H1 (cell line): ENCODE measurements around the gene SLC19A1. TPM values are rescaled to one million over a fixed set of nuclear protein-coding genes. Genes with fewer than 3 reads are reported as not detected.

Experiments used
- BCL11A ChIP-seq, 2 experiments: IDR thresholded peaks; one replicate each; pipeline ENCODE4 v1.6.1; 2011; ENCODE audit warnings: low read depth in 2 of 2, low read length in 2 of 2, mild to moderate bottlenecking in 2 of 2
- CEBPB ChIP-seq: IDR thresholded peaks from 2 replicates; pipeline ENCODE4 v1.6.1; 2012; ENCODE audit warnings: low read depth, low read length
- CHD1 ChIP-seq: IDR thresholded peaks from 2 replicates; pipeline ENCODE4 v1.6.1; 2012; ENCODE audit warnings: low read depth, low read length, improper control_type of control experiment
- CREB1 ChIP-seq: IDR thresholded peaks from 2 replicates; pipeline ENCODE4 v1.6.1; 2012; ENCODE audit warnings: inconsistent platforms
- GTF2F1 ChIP-seq: IDR thresholded peaks from 2 replicates; pipeline ENCODE4 v1.6.1; 2012; ENCODE audit warnings: low read depth, low read length, improper control_type of control experiment, borderline replicate concordance
- HDAC2 ChIP-seq, 2 experiments: fragments of 300-600 bp in 1 of 2; sonication (generic) in 1 of 2; IDR thresholded peaks; 2 replicates each; pipeline ENCODE4 v1.6.1; 2011 to 2012; ENCODE audit warnings: low read depth in 2 of 2, low read length in 2 of 2, mild to moderate bottlenecking in 2 of 2, moderate library complexity in 2 of 2, borderline replicate concordance in 1 of 2, inconsistent platforms in 1 of 2
- MAFK ChIP-seq: IDR thresholded peaks from 2 replicates; pipeline ENCODE4 v1.6.1; 2012; ENCODE audit warnings: low read depth, mild to moderate bottlenecking, improper control_type of control experiment, low read length
- SAP30 ChIP-seq: fragments of 300-600 bp; sonication (generic); IDR thresholded peaks from 2 replicates; pipeline ENCODE4 v1.7.1; 2012; ENCODE audit warnings: low read length, moderate library complexity, mild to moderate bottlenecking, inconsistent platforms; ENCODE audit not compliant: insufficient read depth, insufficient replicate concordance
- SP1 ChIP-seq: IDR thresholded peaks from 2 replicates; pipeline ENCODE4 v1.6.1; 2011; ENCODE audit warnings: low read depth, low read length
- polyA plus RNA-seq, 7 experiments: library from polyadenylated mRNA; depleted of rRNA in 3 of 7; stranded (reverse) in 5 of 7; unstranded in 2 of 7; fragments of >200 nt in 5 of 7; fragments of 200-250 nt in 2 of 7; gene quantifications; 1 replicate in 5 of 7; 2 replicates in 1 of 7; 4 replicates in 1 of 7; pipeline versions ENCODE4 v1.2.1 to v1.2.3, GENCODE V29; 2011 to 2013; ENCODE audit warnings: missing spikeins in 2 of 7, mixed read lengths in 2 of 7
- total RNA-seq: library from RNA; stranded (reverse); fragmentation: NEBNext Ultra II Directional; extraction: Animal tissue kit (Norgen Biotek cat#: 25700); gene quantifications from 2 replicates; pipeline ENCODE4 v1.2.1, GENCODE V29; 2021
- TF ChIP-seq, protein P1 (sequence below): fragments of 300-600 bp; sonication (generic); IDR thresholded peaks from 2 replicates; pipeline ENCODE4 v1.7.1; 2012; ENCODE audit warnings: low read length, moderate library complexity, mild to moderate bottlenecking, inconsistent platforms; ENCODE audit not compliant: insufficient replicate concordance

SLC19A1 gene
- total and polyA plus RNA-seq, 2 of the 8 experiments (the other 6 are each of a cell fraction or from before 2014, with no cell fraction given) = 31.6 to 43.8 TPM

DNA sequence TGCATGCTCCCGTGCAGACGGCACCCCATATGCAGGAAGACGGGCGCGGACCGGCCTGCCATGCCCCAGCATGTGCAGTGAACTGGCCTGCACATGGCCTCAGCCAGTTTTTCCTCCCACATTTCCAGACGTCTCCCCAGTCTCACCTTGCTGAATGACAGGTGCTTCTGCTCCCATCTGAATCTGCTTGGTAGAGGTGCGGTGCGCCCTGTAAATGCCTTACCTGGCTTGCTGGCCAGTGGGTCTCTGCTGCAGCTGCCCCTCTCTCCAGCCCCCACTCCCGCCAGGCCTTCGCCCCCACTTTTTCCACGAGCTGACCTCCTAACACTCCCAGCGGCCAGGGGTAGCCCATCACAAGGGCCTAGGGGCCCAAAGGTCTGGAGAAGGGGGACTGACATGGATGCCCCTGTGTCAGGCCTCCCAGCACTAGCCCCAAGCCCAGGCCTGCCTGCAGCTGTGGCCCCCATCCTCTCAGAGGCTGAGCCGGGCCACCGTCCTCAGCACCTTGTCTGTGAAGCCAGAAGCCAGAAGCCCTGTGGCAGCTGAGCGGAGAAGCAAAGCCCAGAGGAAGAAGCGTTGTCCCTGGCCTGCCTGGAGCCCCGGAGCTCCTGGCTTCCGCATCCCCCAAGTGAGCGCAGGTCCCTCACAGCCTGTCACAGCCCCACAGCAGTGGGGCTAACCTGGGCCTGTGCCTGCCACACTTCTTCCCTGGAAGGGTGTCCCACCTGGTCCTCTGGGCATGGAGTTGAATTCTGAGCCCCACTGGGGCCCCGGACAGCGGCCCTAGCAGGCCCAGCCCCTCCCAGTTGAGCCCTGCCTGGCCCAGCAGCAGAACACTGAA, 3.7 kb upstream of the SLC19A1 start (continued):
- TF ChIP-seq, protein P1, sequence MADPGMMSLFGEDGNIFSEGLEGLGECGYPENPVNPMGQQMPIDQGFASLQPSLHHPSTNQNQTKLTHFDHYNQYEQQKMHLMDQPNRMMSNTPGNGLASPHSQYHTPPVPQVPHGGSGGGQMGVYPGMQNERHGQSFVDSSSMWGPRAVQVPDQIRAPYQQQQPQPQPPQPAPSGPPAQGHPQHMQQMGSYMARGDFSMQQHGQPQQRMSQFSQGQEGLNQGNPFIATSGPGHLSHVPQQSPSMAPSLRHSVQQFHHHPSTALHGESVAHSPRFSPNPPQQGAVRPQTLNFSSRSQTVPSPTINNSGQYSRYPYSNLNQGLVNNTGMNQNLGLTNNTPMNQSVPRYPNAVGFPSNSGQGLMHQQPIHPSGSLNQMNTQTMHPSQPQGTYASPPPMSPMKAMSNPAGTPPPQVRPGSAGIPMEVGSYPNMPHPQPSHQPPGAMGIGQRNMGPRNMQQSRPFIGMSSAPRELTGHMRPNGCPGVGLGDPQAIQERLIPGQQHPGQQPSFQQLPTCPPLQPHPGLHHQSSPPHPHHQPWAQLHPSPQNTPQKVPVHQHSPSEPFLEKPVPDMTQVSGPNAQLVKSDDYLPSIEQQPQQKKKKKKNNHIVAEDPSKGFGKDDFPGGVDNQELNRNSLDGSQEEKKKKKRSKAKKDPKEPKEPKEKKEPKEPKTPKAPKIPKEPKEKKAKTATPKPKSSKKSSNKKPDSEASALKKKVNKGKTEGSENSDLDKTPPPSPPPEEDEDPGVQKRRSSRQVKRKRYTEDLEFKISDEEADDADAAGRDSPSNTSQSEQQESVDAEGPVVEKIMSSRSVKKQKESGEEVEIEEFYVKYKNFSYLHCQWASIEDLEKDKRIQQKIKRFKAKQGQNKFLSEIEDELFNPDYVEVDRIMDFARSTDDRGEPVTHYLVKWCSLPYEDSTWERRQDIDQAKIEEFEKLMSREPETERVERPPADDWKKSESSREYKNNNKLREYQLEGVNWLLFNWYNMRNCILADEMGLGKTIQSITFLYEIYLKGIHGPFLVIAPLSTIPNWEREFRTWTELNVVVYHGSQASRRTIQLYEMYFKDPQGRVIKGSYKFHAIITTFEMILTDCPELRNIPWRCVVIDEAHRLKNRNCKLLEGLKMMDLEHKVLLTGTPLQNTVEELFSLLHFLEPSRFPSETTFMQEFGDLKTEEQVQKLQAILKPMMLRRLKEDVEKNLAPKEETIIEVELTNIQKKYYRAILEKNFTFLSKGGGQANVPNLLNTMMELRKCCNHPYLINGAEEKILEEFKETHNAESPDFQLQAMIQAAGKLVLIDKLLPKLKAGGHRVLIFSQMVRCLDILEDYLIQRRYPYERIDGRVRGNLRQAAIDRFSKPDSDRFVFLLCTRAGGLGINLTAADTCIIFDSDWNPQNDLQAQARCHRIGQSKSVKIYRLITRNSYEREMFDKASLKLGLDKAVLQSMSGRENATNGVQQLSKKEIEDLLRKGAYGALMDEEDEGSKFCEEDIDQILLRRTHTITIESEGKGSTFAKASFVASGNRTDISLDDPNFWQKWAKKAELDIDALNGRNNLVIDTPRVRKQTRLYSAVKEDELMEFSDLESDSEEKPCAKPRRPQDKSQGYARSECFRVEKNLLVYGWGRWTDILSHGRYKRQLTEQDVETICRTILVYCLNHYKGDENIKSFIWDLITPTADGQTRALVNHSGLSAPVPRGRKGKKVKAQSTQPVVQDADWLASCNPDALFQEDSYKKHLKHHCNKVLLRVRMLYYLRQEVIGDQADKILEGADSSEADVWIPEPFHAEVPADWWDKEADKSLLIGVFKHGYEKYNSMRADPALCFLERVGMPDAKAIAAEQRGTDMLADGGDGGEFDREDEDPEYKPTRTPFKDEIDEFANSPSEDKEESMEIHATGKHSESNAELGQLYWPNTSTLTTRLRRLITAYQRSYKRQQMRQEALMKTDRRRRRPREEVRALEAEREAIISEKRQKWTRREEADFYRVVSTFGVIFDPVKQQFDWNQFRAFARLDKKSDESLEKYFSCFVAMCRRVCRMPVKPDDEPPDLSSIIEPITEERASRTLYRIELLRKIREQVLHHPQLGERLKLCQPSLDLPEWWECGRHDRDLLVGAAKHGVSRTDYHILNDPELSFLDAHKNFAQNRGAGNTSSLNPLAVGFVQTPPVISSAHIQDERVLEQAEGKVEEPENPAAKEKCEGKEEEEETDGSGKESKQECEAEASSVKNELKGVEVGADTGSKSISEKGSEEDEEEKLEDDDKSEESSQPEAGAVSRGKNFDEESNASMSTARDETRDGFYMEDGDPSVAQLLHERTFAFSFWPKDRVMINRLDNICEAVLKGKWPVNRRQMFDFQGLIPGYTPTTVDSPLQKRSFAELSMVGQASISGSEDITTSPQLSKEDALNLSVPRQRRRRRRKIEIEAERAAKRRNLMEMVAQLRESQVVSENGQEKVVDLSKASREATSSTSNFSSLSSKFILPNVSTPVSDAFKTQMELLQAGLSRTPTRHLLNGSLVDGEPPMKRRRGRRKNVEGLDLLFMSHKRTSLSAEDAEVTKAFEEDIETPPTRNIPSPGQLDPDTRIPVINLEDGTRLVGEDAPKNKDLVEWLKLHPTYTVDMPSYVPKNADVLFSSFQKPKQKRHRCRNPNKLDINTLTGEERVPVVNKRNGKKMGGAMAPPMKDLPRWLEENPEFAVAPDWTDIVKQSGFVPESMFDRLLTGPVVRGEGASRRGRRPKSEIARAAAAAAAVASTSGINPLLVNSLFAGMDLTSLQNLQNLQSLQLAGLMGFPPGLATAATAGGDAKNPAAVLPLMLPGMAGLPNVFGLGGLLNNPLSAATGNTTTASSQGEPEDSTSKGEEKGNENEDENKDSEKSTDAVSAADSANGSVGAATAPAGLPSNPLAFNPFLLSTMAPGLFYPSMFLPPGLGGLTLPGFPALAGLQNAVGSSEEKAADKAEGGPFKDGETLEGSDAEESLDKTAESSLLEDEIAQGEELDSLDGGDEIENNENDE = no peak
- no peak for TF ChIP-seq HDAC2 (IDR thresholded peaks at IDR 0.05; ENCODE audit: borderline replicate concordance in 1 of 2, low read depth in 2 of 2, low read length in 2 of 2)
- no peak for TF ChIP-seq SP1
- TF ChIP-seq BCL11A (IDR thresholded peaks at IDR 0.05; ENCODE audit: low read depth in 2 of 2, low read length in 2 of 2) = no peak
- TF ChIP-seq CREB1 = no peak
- TF ChIP-seq MAFK = no peak
- no peak for TF ChIP-seq CEBPB
- no peak for TF ChIP-seq CHD1
- TF ChIP-seq GTF2F1 = no peak
- TF ChIP-seq SAP30 = no peak
